ENCODE results near the gene AGAP2.

- TF ChIP-seq EZH2 (IDR thresholded peaks at IDR 0.05; ENCODE audit: low read length) (no peak), CTCF (optimal IDR thresholded peaks at IDR 0.05 in 1 of 3, IDR thresholded peaks at IDR 0.05 in 1 of 3, conservative IDR thresholded peaks at IDR 0.05 in 1 of 3; ENCODE audit: extremely low read depth in 1 of 3, insufficient read depth in 2 of 3, low read length in 3 of 3) (no peak)
Observed at GRCh38 chr12:57688931-57689330, 49.6 kb downstream of the AGAP2 start.
